WTC11 (cell line): ENCODE data around the gene NGF.

Source experiments
- CTCF ChIP-seq: fragments of 200-600 bp; IDR thresholded peaks from 2 replicates; pipeline ENCODE4 v1.8.0; 2022; ENCODE audit warnings: antibody characterized with exemption
- FOXP1 ChIP-seq: sonication (generic); formaldehyde crosslinking; IDR thresholded peaks from 2 replicates; pipeline ENCODE4 v1.8.0; 2022; ENCODE audit warnings: missing genetic modification reagents, mild to moderate bottlenecking, moderate library complexity, borderline replicate concordance
- GABPB1 ChIP-seq: sonication (generic); formaldehyde crosslinking; IDR thresholded peaks from 2 replicates; pipeline ENCODE4 v1.8.1; 2023; ENCODE audit warnings: mild to moderate bottlenecking, missing genetic modification reagents
- HMGXB4 ChIP-seq: sonication (generic); formaldehyde crosslinking; IDR thresholded peaks from 2 replicates; pipeline ENCODE4 v1.8.1; 2023; ENCODE audit warnings: mild to moderate bottlenecking, moderate library complexity, missing genetic modification reagents
- JAZF1 ChIP-seq: fragments of 250-450 bp; sonication (Bioruptor Pico); IDR thresholded peaks from 2 replicates; pipeline ENCODE4 v1.9.0; 2021; ENCODE audit warnings: moderate library complexity, mild to moderate bottlenecking, inconsistent platforms
- JUN ChIP-seq: sonication (generic); formaldehyde crosslinking; IDR thresholded peaks from 2 replicates; pipeline ENCODE4 v1.8.0; 2023; ENCODE audit warnings: mild to moderate bottlenecking, missing genetic modification reagents
- MAX ChIP-seq: sonication (generic); formaldehyde crosslinking; IDR thresholded peaks from 2 replicates; pipeline ENCODE4 v1.8.0; 2022; ENCODE audit warnings: mild to moderate bottlenecking, missing genetic modification reagents
- MYBL2 ChIP-seq: sonication (generic); formaldehyde crosslinking; IDR thresholded peaks from 2 replicates; pipeline ENCODE4 v1.8.1; 2023; ENCODE audit warnings: mild to moderate bottlenecking, moderate library complexity, missing genetic modification reagents
- NFYB ChIP-seq: sonication (generic); formaldehyde crosslinking; conservative IDR thresholded peaks from 2 replicates; pipeline ENCODE4 v1.8.0; 2022; ENCODE audit warnings: low read depth, missing genetic modification reagents
- RELA ChIP-seq: sonication (generic); formaldehyde crosslinking; IDR thresholded peaks from 2 replicates; pipeline ENCODE4 v1.8.1; 2022; ENCODE audit warnings: missing genetic modification reagents, mild to moderate bottlenecking, borderline replicate concordance
- TEAD4 ChIP-seq: sonication (generic); formaldehyde crosslinking; IDR thresholded peaks from 2 replicates; pipeline ENCODE4 v1.8.0; 2022; ENCODE audit warnings: mild to moderate bottlenecking, missing genetic modification reagents
- ZNF396 ChIP-seq: fragments of 250-450 bp; sonication (Bioruptor Pico); IDR thresholded peaks from 2 replicates; pipeline ENCODE4 v1.8.0; 2021; ENCODE audit warnings: mild to moderate bottlenecking, moderate library complexity, borderline replicate concordance
- ZNF423 ChIP-seq: fragments of 250-450 bp; sonication (Bioruptor Pico); IDR thresholded peaks from 2 replicates; pipeline ENCODE4 v2.1.2; 2022; ENCODE audit warnings: mild to moderate bottlenecking, moderate library complexity
- TF ChIP-seq, protein P1 (sequence below): sonication (generic); formaldehyde crosslinking; IDR thresholded peaks from 2 replicates; pipeline ENCODE4 v1.8.0; 2022; ENCODE audit warnings: missing genetic modification reagents

DNA sequence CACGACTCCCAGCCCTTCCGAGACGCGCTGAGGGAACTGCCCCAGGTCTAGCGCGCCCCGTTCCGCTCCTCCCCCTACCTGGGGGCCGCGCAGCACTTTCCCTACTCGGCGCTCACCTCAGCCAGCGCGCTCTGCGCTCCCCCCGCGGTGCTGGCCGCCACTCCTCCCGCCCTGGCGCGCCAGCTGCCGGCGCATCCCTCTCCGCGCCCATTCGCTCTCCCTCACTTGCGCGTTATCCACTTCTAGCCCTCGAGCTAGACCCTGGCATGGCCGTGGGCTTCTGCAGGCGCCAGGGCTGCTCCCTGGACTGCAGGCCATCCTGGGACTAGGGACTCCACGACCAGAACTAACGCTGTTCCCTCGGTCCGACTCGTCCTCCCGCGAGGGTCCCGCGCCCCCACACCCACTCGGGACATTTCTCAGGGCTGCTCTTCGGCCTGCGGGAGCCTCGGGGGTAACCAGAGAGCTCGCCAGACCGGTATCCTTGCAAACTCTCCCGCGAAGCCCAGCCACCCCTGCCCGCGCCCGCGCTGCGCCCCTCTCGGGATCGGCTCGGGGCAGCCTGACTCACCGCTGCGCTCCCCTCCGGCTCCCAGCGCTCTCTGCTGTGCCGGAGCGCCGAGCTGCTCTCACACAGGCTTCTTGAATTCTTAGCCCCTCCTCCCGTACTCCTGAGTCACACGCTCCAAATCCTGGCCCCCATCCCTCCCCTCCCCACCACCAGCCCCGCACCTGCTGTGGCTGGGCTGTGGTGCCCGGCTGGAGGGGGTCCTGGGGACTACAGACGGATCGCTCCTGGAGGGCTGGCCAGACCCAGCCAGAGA is at the start of gene NGF:
- TF ChIP-seq CTCF (no peak), FOXP1 (CRISPR knock-in tag) (peak; percentile 70; the same call in 1 of the 2 replicates), RELA (CRISPR knock-in tag) (no peak), JUN (no peak), TEAD4 (no peak), ZNF396 (CRISPR knock-in tag) (no peak), MYBL2 (CRISPR knock-in tag) (no peak; the same call in 1 of the 2 replicates), HMGXB4 (CRISPR knock-in tag) (peak; percentile 61; the same call in 1 of the 2 replicates), ZNF423 (no peak), JAZF1 (CRISPR knock-in tag) (no peak), GABPB1 (CRISPR knock-in tag) (no peak), MAX (CRISPR knock-in tag) (no peak), NFYB (CRISPR knock-in tag) (no peak)
- TF ChIP-seq, protein P1, sequence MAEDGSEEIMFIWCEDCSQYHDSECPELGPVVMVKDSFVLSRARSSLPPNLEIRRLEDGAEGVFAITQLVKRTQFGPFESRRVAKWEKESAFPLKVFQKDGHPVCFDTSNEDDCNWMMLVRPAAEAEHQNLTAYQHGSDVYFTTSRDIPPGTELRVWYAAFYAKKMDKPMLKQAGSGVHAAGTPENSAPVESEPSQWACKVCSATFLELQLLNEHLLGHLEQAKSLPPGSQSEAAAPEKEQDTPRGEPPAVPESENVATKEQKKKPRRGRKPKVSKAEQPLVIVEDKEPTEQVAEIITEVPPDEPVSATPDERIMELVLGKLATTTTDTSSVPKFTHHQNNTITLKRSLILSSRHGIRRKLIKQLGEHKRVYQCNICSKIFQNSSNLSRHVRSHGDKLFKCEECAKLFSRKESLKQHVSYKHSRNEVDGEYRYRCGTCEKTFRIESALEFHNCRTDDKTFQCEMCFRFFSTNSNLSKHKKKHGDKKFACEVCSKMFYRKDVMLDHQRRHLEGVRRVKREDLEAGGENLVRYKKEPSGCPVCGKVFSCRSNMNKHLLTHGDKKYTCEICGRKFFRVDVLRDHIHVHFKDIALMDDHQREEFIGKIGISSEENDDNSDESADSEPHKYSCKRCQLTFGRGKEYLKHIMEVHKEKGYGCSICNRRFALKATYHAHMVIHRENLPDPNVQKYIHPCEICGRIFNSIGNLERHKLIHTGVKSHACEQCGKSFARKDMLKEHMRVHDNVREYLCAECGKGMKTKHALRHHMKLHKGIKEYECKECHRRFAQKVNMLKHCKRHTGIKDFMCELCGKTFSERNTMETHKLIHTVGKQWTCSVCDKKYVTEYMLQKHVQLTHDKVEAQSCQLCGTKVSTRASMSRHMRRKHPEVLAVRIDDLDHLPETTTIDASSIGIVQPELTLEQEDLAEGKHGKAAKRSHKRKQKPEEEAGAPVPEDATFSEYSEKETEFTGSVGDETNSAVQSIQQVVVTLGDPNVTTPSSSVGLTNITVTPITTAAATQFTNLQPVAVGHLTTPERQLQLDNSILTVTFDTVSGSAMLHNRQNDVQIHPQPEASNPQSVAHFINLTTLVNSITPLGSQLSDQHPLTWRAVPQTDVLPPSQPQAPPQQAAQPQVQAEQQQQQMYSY (CRISPR knock-in tag): no peak
